Effector memory CD4-positive, alpha-beta T cell (primary cell): Measurements from ENCODE around the gene SLC35F2.
"Not testable (repeated sequence)": the region's sequence is repeated elsewhere in the genome, so short reads cannot be mapped to it uniquely, and the experiment has no call there.

Experiments used
- DNase-seq, 3 donors: peaks; one replicate each; pipeline ENCODE4 v3.0.0-alpha.2; 2020
- H3K27ac ChIP-seq: 2 replicates; pipeline ENCODE4 v1.7.0; 2013; ENCODE audit warnings: mild to moderate bottlenecking, low read length, moderate library complexity; ENCODE audit not compliant: insufficient read depth, poor library complexity, severe bottlenecking
- H3K27me3 ChIP-seq: replicated peaks from 2 replicates; pipeline ENCODE4 v1.7.0; 2013; ENCODE audit warnings: mild to moderate bottlenecking, low read length; ENCODE audit not compliant: insufficient read depth, control insufficient read depth, poor library complexity, severe bottlenecking
- H3K36me3 ChIP-seq: 2 replicates; pipeline ENCODE4 v1.7.0; 2013; ENCODE audit warnings: mild to moderate bottlenecking, low read length, moderate library complexity; ENCODE audit not compliant: control insufficient read depth, insufficient read depth
- H3K4me1 ChIP-seq: 2 replicates; pipeline ENCODE4 v1.7.0; 2013; ENCODE audit warnings: low read length, mild to moderate bottlenecking; ENCODE audit not compliant: control insufficient read depth, insufficient read depth, poor library complexity, severe bottlenecking
- H3K4me3 ChIP-seq: 2 replicates; pipeline ENCODE4 v1.7.0; 2013; ENCODE audit warnings: low read length, low read depth, mild to moderate bottlenecking; ENCODE audit not compliant: insufficient read depth, poor library complexity, severe bottlenecking
- H3K9me3 ChIP-seq: 2 replicates; pipeline ENCODE4 v1.7.0; 2013; ENCODE audit warnings: mild to moderate bottlenecking, low read length, moderate library complexity; ENCODE audit not compliant: control insufficient read depth

The SLC35F2 gene

GRCh38 chr11:107776062-107776461 is 82.5 kb downstream of the SLC35F2 start:
- H3K9me3 ChIP-seq = no peaks in the 10 kb centered on the region
- no peak overlapping the region for H3K27ac ChIP-seq
- no peak for DNase-seq
- H3K27me3 ChIP-seq = no peaks in the 10 kb centered on the region
- H3K36me3 ChIP-seq = no peaks in the 10 kb centered on the region
- no peak overlapping the region for H3K4me3 ChIP-seq
- no peaks in the 10 kb centered on the region for H3K4me1 ChIP-seq

GRCh38 chr11:107770551-107770951 is 88.0 kb downstream of the SLC35F2 start:
- H3K27ac ChIP-seq = no peak overlapping the region
- no peaks in the 10 kb centered on the region for H3K4me1 ChIP-seq
- no peak overlapping the region for H3K4me3 ChIP-seq
- H3K36me3 ChIP-seq = no peaks in the 10 kb centered on the region
- H3K27me3 ChIP-seq = no peaks in the 10 kb centered on the region
- DNase-seq = no peak
- H3K9me3 ChIP-seq = no peaks in the 10 kb centered on the region

DNA sequence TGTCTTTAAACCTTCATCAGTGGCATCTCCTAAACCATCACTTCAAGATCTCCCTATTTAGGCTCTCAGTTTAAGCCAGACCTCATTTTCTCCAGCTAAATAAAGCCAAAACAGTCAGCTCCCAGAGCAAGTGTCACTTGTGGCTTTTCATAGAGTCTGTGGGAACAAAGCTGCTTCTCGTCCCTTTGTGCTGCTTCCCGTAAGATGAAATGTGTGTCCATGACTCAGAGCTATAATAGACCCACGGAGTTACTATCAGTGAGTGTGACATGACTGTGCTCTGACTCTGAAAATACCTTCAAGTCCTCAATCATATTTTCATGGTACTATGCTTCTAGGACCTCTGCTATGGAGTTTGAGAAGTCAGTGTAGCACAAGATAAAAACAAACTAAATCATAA is 89.4 kb downstream of the SLC35F2 start:
- H3K4me1 ChIP-seq = no peaks in the 10 kb centered on the region
- no peaks in the 10 kb centered on the region for H3K36me3 ChIP-seq
- no peak overlapping the region for H3K27ac ChIP-seq
- no peak for DNase-seq
- no peaks in the 10 kb centered on the region for H3K27me3 ChIP-seq
- H3K9me3 ChIP-seq = no peaks in the 10 kb centered on the region
- no peak overlapping the region for H3K4me3 ChIP-seq

- not testable (repeated sequence) for H3K4me3 ChIP-seq, H3K36me3 ChIP-seq, DNase-seq, H3K27ac ChIP-seq, H3K4me1 ChIP-seq, H3K27me3 ChIP-seq, H3K9me3 ChIP-seq
Observed at GRCh38 chr11:107758719-107759355, 99.8 kb downstream of the SLC35F2 start.

DNA sequence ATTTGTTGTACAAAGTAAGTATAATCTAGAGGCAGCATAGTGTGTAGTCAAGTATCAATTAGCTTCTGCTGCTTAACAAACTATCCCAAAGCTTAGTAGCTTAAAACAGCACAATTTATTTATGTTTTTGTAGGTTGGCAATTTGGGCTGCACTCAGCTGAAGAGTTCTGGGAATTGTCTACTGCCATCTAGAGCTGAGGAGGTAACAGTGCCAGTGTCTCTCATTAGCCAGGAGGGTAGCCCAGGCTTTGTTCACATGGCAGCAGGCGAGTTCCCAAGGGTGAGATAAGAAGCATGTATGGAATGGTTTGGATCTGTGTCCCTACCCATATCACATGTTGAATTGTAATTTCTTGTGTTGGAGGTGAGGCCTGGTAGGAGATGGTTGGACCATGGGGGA is 100.9 kb downstream of the SLC35F2 start:
- H3K27me3 ChIP-seq = no peaks in the 10 kb centered on the region
- no peak overlapping the region for H3K27ac ChIP-seq
- H3K9me3 ChIP-seq = no peaks in the 10 kb centered on the region

GRCh38 chr11:107756553-107756952 is 102.0 kb downstream of the SLC35F2 start:
- H3K4me3 ChIP-seq = no peak overlapping the region
- no peak for DNase-seq
- H3K27ac ChIP-seq = no peak overlapping the region
- H3K36me3 ChIP-seq = no peaks in the 10 kb centered on the region
- no peaks in the 10 kb centered on the region for H3K27me3 ChIP-seq
- H3K4me1 ChIP-seq = no peaks in the 10 kb centered on the region
- no peaks in the 10 kb centered on the region for H3K9me3 ChIP-seq

More for the DNA sequence above, 100.9 kb downstream of the SLC35F2 start:
- no peak for DNase-seq
- H3K4me1 ChIP-seq = no peaks in the 10 kb centered on the region
- H3K36me3 ChIP-seq = no peaks in the 10 kb centered on the region
- no peak overlapping the region for H3K4me3 ChIP-seq

- no peaks in the 10 kb centered on the region for H3K4me1 ChIP-seq
- no peak overlapping the region for H3K27ac ChIP-seq
- DNase-seq = no peak
- no peaks in the 10 kb centered on the region for H3K9me3 ChIP-seq
- H3K36me3 ChIP-seq = no peaks in the 10 kb centered on the region
- H3K27me3 ChIP-seq = no peaks in the 10 kb centered on the region
- H3K4me3 ChIP-seq = no peak overlapping the region
Observed at GRCh38 chr11:107752949-107753822, 105.4 kb downstream of the SLC35F2 start.

- H3K27me3 ChIP-seq = no peaks in the 10 kb centered on the region
- H3K9me3 ChIP-seq = no peaks in the 10 kb centered on the region
- H3K4me1 ChIP-seq = no peaks in the 10 kb centered on the region
- no peak overlapping the region for H3K4me3 ChIP-seq
- H3K27ac ChIP-seq = no peak overlapping the region
- no peak for DNase-seq
- H3K36me3 ChIP-seq = no peaks in the 10 kb centered on the region
Observed at GRCh38 chr11:107752508-107752907, 106.1 kb downstream of the SLC35F2 start.

DNA sequence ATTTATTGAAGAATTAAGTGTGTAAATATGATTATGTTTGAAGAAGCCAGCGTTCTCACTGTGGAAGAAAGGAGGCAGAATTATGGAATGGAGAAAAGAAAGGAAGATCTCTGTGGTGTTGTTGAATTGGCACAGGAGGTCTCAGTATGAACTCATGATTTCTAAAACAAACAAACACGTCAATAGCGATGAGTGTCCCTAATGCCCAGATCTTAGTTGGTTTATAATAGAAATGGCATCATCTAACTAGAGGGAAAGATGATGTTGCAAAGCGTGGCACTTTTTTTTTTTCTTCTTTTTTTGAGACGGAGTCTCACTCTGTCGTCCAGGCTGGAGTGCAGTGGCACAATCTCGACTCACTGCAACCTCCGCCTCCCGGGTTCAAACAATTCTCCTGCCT is 107.5 kb downstream of the SLC35F2 start:
- H3K27ac ChIP-seq = no peak overlapping the region
- DNase-seq = no peak
- no peak overlapping the region for H3K4me3 ChIP-seq
- no peaks in the 10 kb centered on the region for H3K27me3 ChIP-seq
- no peaks in the 10 kb centered on the region for H3K4me1 ChIP-seq
- no peaks in the 10 kb centered on the region for H3K36me3 ChIP-seq
- no peaks in the 10 kb centered on the region for H3K9me3 ChIP-seq

- Histone ChIP-seq H3K4me3 (no peak overlapping the region), H3K9me3 (no peaks in the 10 kb centered on the region), H3K27ac (no peak overlapping the region), H3K27me3 (no peaks in the 10 kb centered on the region), H3K36me3 (no peaks in the 10 kb centered on the region), H3K4me1 (no peaks in the 10 kb centered on the region)
- no peak for DNase-seq
Observed at GRCh38 chr11:107750313-107750712, 108.3 kb downstream of the SLC35F2 start.
